Testis (tissue), 2 donors: Measurements from ENCODE around the gene ERVMER34-1.

Source experiments
- CTCF ChIP-seq, 3 experiments: fragments of 450-650 bp in 2 of 3; fragments of 200-600 bp in 1 of 3; sonication (generic) in 1 of 3; IDR thresholded peaks; one replicate each; pipeline ENCODE4 v1.5.1; 2016 to 2019; ENCODE audit warnings: antibody characterized with exemption in 3 of 3, mild to moderate bottlenecking in 2 of 3, moderate library complexity in 1 of 3
- POLR2A ChIP-seq: fragments of 450-650 bp; IDR thresholded peaks from one replicate; pipeline ENCODE4 v1.6.1; 2017; ENCODE audit warnings: antibody characterized with exemption, mild to moderate bottlenecking, moderate library complexity

DNA sequence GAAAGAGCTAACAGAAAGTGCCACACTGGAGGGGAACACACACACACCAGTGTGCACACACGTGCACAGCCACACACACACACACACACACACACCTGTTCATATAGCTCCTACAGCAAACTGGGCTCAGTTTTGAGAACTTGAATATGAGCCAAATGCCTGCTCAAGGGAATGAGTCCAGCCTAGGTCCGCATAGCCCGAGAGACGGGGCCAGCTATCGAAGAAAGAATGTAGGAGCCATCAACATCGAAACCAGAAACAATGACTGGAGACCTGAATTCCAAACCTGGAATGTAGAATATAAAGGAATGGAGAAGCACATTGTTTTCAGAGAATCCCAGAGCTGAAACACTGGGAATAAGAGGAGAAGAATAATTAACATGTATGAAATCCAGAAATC lies 37.6 kb upstream of the ERVMER34-1 start:
- TF ChIP-seq POLR2A: no peak
- TF ChIP-seq CTCF (IDR thresholded peaks at IDR 0.05): no peak
